Kidney (tissue), 14 donors: ENCODE measurements around the gene PRDM16. TPM values are rescaled to one million over a fixed set of nuclear protein-coding genes. Genes with fewer than 3 reads are reported as not detected.
A peak's percentile ranks its signal among the peaks of the same experiment; 100 is the strongest.

Experiments used
- DNase-seq, 5 donors: peaks; one replicate each; pipeline ENCODE4 v3.0.0-alpha.2; 2013 to 2020
- FAIRE-seq: peaks from 2 replicates; lab custom pipeline; 2012; peaks lifted over from hg19 to GRCh38; lab: Jason Lieb, UNC
- H3K27ac ChIP-seq, 2 donors: one replicate each; pipeline ENCODE4 v1.7.0; 2013; ENCODE audit warnings: low read depth in 2 of 2, low read length in 2 of 2, inconsistent platforms in 1 of 2
- H3K27me3 ChIP-seq: one replicate; pipeline ENCODE4 v1.7.1; 2013; ENCODE audit warnings: low read length, inconsistent platforms; ENCODE audit not compliant: control insufficient read depth, insufficient read depth
- H3K36me3 ChIP-seq, 3 donors: one replicate each; pipeline versions ENCODE4 v1.7.0 to v1.7.1; 2013; ENCODE audit warnings: low read length in 3 of 3, control low read depth in 1 of 3, inconsistent platforms in 1 of 3; ENCODE audit not compliant: insufficient read depth in 3 of 3, control insufficient read depth in 2 of 3
- H3K4me1 ChIP-seq, 3 donors: one replicate each; pipeline versions ENCODE4 v1.7.0 to v1.7.1; 2013; ENCODE audit warnings: low read length in 3 of 3, inconsistent platforms in 1 of 3, low read depth in 1 of 3; ENCODE audit not compliant: control insufficient read depth in 2 of 3, insufficient read depth in 2 of 3
- H3K4me3 ChIP-seq, 3 donors: one replicate each; pipeline versions ENCODE4 v1.7.0 to v1.8.1; 2013; ENCODE audit warnings: low read length in 3 of 3, control low read depth in 1 of 3, inconsistent platforms in 1 of 3
- H3K9ac ChIP-seq, 3 donors: one replicate each; pipeline versions ENCODE4 v1.7.0 to v1.7.1; 2013; ENCODE audit warnings: low read length in 3 of 3, control low read depth in 1 of 3, inconsistent platforms in 1 of 3
- H3K9me3 ChIP-seq, 3 donors: one replicate each; pipeline versions ENCODE4 v1.7.0 to v1.7.1; 2013; ENCODE audit warnings: low read length in 3 of 3, control low read depth in 1 of 3, inconsistent platforms in 1 of 3; ENCODE audit not compliant: control insufficient read depth in 2 of 3, insufficient read depth in 1 of 3
- CTCF ChIP-seq: IDR thresholded peaks from 3 replicates; pipeline ENCODE4 v1.5.1; 2012; ENCODE audit warnings: mild to moderate bottlenecking, moderate library complexity, borderline replicate concordance; ENCODE audit not compliant: insufficient read depth; ENCODE audit errors: extremely low read depth
- intact Hi-C: fragments of 100-400 bp; cut with DNase I; formaldehyde crosslinking; loops from one replicate; pipeline ENCODE4 v1.11.1; 2022
- polyA plus RNA-seq: library from polyadenylated mRNA; stranded (reverse); fragments of 350-450 nt; fragmentation: Illumina TruSeq; extraction: RNeasy Lipid Tissue Mini Kit (QIAGEN cat#74804); gene quantifications from one replicate; pipeline ENCODE4 v1.2.3, GENCODE V29; 2014; ENCODE audit warnings: low read depth, low replicate concordance; ENCODE audit not compliant: insufficient read depth
- total RNA-seq: library from RNA; stranded (reverse); fragmentation: NEBNext Ultra II Directional; extraction: Animal tissue kit (Norgen Biotek cat#: 25700); gene quantifications from one replicate; pipeline ENCODE4 v1.2.1, GENCODE V29; 2021
- donor health status: control.
- donor health status: control.
- donor health status: control.
- donor health status: control.
- donor health status: control.
- donor health status: DM: yes; HTN: yes; CAD: no.
- donor health status: Normal renal cell carcinoma (clear cell type).

Gene PRDM16
- total and polyA plus RNA-seq, 2 donors from 2014 or later = 3.0 to 21.9 TPM

- no peaks in the 10 kb centered on the region for H3K27me3 ChIP-seq
- DNase-seq (peak in 2 of 5 donors; percentile 34 to 53), FAIRE-seq (no peak)
- H3K27ac ChIP-seq = no peak overlapping the region
- H3K4me3 ChIP-seq = no peak overlapping the region
- H3K9ac ChIP-seq = no peak overlapping the region
- intact Hi-C loops = no loop called here
- H3K4me1 ChIP-seq = no peaks in the 10 kb centered on the region
- H3K9me3 ChIP-seq = no peaks in the 10 kb centered on the region
- no peak for TF ChIP-seq CTCF
- no peaks in the 10 kb centered on the region for H3K36me3 ChIP-seq
Measured at GRCh38 chr1:3038113-3038551, 30.9 kb upstream of the PRDM16 start.

DNA sequence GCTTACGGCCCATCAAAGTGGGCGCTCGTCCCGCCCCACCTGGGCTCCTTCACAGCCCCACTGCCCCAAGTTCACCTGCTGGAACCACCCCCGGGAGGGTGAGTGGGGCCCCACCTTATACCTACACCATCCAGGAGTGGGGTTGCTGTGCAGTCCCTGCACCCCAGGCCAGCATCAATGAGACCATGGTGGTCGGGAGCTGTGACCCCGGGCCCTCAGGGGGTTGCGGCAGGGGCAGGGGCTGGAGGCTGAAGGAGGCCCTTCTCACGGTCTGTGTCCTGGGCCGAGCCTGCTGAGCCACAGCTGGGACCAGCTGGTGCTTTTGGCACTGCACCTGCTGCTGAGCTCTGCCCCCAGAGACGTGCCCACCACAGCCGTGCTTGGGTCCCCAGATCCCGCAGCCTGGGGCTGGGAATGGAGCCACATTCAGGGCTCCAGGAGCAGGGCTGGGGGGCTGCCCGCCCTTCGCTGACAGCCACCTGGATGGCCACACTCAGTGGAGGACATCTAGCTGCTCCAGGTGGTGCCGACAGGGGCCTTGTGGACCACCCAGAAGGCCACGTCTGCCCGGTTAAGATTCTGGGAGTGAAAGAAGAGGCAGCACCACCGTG, 30.3 kb upstream of the PRDM16 start:
- TF ChIP-seq CTCF = no peak
- DNase-seq (peak in 2 of 5 donors; percentile 32 to 60), FAIRE-seq (no peak)
- Histone ChIP-seq H3K27ac (no peak overlapping the region), H3K9me3 (no peaks in the 10 kb centered on the region), H3K4me1 (no peaks in the 10 kb centered on the region), H3K4me3 (no peak overlapping the region), H3K27me3 (no peaks in the 10 kb centered on the region), H3K36me3 (no peaks in the 10 kb centered on the region), H3K9ac (no peak overlapping the region)
- intact Hi-C loops = no loop called here

- Histone ChIP-seq H3K9me3 (no peaks in the 10 kb centered on the region), H3K9ac (no peak overlapping the region), H3K36me3 (no peaks in the 10 kb centered on the region), H3K27ac (no peak overlapping the region), H3K4me3 (no peak overlapping the region), H3K4me1 (no peaks in the 10 kb centered on the region), H3K27me3 (no peaks in the 10 kb centered on the region)
- intact Hi-C loops = no loop called here
- peak in 1 of 5 donors; percentile 30 for DNase-seq
- FAIRE-seq = no peak
- TF ChIP-seq CTCF = no peak
Measured at GRCh38 chr1:3040004-3040403, 29.0 kb upstream of the PRDM16 start.

DNA sequence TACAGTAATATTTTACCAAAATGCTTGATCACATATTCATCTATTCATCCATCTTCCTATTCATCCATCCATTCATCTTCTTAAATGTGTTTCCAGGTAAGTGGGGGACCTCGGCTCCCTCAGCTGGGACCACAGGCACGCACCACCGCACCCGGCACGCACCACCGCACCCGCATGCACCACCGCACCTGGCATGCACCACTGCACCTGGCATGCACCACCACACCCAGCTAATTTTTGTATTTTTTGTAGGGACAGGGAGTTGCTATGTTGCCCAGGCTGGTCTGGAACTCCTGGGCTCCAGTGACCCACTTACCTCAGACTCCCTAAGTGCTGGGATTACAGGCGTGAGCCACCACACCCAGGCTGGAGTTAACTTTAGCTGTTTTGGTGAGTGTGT, 26.5 kb upstream of the PRDM16 start:
- no peaks in the 10 kb centered on the region for H3K36me3 ChIP-seq
- FAIRE-seq = no peak
- no peak for TF ChIP-seq CTCF
- H3K27ac ChIP-seq = no peak overlapping the region
- no peaks in the 10 kb centered on the region for H3K4me1 ChIP-seq
- H3K9me3 ChIP-seq = no peaks in the 10 kb centered on the region
- no peaks in the 10 kb centered on the region for H3K27me3 ChIP-seq
- intact Hi-C loops = no loop called here
- DNase-seq = peak in 2 of 5 donors; percentile 29 to 39
- H3K9ac ChIP-seq = no peak overlapping the region
- H3K4me3 ChIP-seq = no peak overlapping the region
